K562 (cell line): ENCODE results near the gene C6orf47. TPM values are rescaled to one million over a fixed set of nuclear protein-coding genes. Genes with fewer than 3 reads are reported as not detected.

Experiments
- AFF4 ChIP-seq: sonication (generic); formaldehyde crosslinking; IDR thresholded peaks from 2 replicates; pipeline ENCODE4 v1.8.0; 2023; ENCODE audit warnings: mild to moderate bottlenecking, missing genetic modification reagents
- ARID3A ChIP-seq: IDR thresholded peaks from 2 replicates; pipeline ENCODE4 v1.6.1; 2012; ENCODE audit warnings: low read depth, low read length, improper control_type of control experiment, borderline replicate concordance
- ARID3B ChIP-seq: fragments of 250-450 bp; sonication (Bioruptor Pico); IDR thresholded peaks from 2 replicates; pipeline ENCODE4 v1.4.0; 2020; ENCODE audit warnings: borderline replicate concordance
- ARNT ChIP-seq, 2 experiments: fragments of 450-650 bp; IDR thresholded peaks; 2 replicates each; pipeline ENCODE4 v1.6.1; 2016; ENCODE audit warnings: mild to moderate bottlenecking in 1 of 2
- CSDE1 ChIP-seq, 2 experiments: fragments of 450-650 bp; IDR thresholded peaks; 2 replicates each; pipeline ENCODE4 v1.6.1; 2016; ENCODE audit warnings: mild to moderate bottlenecking in 1 of 2
- EHMT2 ChIP-seq: fragments of 450-650 bp; IDR thresholded peaks from 2 replicates; pipeline ENCODE4 v1.6.1; 2018; ENCODE audit warnings: antibody characterized with exemption
- HMG20B ChIP-seq: fragments of 250-450 bp; sonication (Bioruptor Pico); IDR thresholded peaks from 2 replicates; pipeline ENCODE4 v1.5.0; 2021; ENCODE audit warnings: mild to moderate bottlenecking
- KAT2B ChIP-seq: IDR thresholded peaks from one replicate; pipeline ENCODE4 v1.6.1; 2012; ENCODE audit warnings: low read depth, mild to moderate bottlenecking, control low read depth, inconsistent platforms, low read length, moderate library complexity
- PML ChIP-seq: IDR thresholded peaks from 2 replicates; pipeline ENCODE4 v1.6.1; 2012; ENCODE audit warnings: low read length, inconsistent platforms
- PRPF4 ChIP-seq: fragments of 200-400 bp; formaldehyde crosslinking; IDR thresholded peaks from one replicate; pipeline ENCODE4 v1.6.1; 2017; ENCODE audit warnings: low read length, low read depth, mild to moderate bottlenecking; ENCODE audit not compliant: insufficient read depth, poor library complexity, severe bottlenecking
- RB1 ChIP-seq: fragments of 450-650 bp; IDR thresholded peaks from 2 replicates; pipeline ENCODE4 v1.6.1; 2017; ENCODE audit warnings: low read depth, mild to moderate bottlenecking
- THAP12 ChIP-seq: fragments of 250-450 bp; sonication (Bioruptor Pico); IDR thresholded peaks from 2 replicates; pipeline ENCODE4 v1.9.0; 2021; ENCODE audit warnings: mild to moderate bottlenecking, inconsistent platforms
- TRIM28 ChIP-seq: fragments of 450-650 bp; IDR thresholded peaks from 2 replicates; pipeline ENCODE4 v1.6.1; 2017
- ZC3H8 ChIP-seq: fragments of 450-650 bp; IDR thresholded peaks from 2 replicates; pipeline ENCODE4 v1.6.1; 2017
- ZFP91 ChIP-seq: sonication (generic); formaldehyde crosslinking; IDR thresholded peaks from 2 replicates; pipeline ENCODE4 v1.8.0; 2022; ENCODE audit warnings: mild to moderate bottlenecking, missing genetic modification reagents
- ZNF124 ChIP-seq: sonication (generic); formaldehyde crosslinking; IDR thresholded peaks from 2 replicates; pipeline ENCODE4 v1.8.1; 2022; ENCODE audit warnings: missing genetic modification reagents
- ZNF239 ChIP-seq: fragments of 250-450 bp; sonication (Bioruptor Pico); IDR thresholded peaks from 2 replicates; pipeline ENCODE4 v1.4.0; 2020; ENCODE audit warnings: mild to moderate bottlenecking
- polyA plus RNA-seq, 8 experiments: library from polyadenylated mRNA; depleted of rRNA in 4 of 8; stranded (reverse) in 5 of 8; unstranded in 3 of 8; fragments of >200 nt; fragmentation: Nextera tagmentation in 2 of 8; fragmentation: Illumina TruSeq in 1 of 8; extraction: Ambion mirVana in 2 of 8; extraction: Trizol in 1 of 8; gene quantifications; 2 replicates each; pipeline versions ENCODE4 v1.2.1 to v1.2.3, GENCODE V29; 2011 to 2014; ENCODE audit warnings: inconsistent platforms in 1 of 8, missing spikeins in 1 of 8
- total RNA-seq, 7 experiments: library from RNA; depleted of rRNA in 6 of 7; stranded (reverse); fragments of >200 nt in 6 of 7; fragmentation: Illumina TruSeq in 2 of 7; extraction: Trizol in 2 of 7; gene quantifications; 2 replicates each; pipeline versions ENCODE4 v1.2.1 to v1.2.3, GENCODE V29; 2011 to 2021; ENCODE audit warnings: low replicate concordance in 1 of 7

Gene C6orf47
- total and polyA plus RNA-seq, 9 of the 15 experiments (the other 6 are each of a cell fraction or from before 2014, with no cell fraction given) = 0.14 to 43.8 (median 27.0) TPM

- TF ChIP-seq ZFP91 (CRISPR knock-in tag) = no peak
- no peak for TF ChIP-seq HMG20B (CRISPR knock-in tag)
- 0 out of 2 replicates have a peak, but pooled peaks have one; percentile 51 for TF ChIP-seq ARID3B (CRISPR knock-in tag)
- TF ChIP-seq ZC3H8 = no peak
- peak in 1 of 2 experiments; percentile 74; a peak in 2 of 4 replicates for TF ChIP-seq CSDE1 (IDR thresholded peaks at IDR 0.05)
- no peak for TF ChIP-seq AFF4 (CRISPR knock-in tag)
- TF ChIP-seq RB1 = peak; percentile 79; the same call in 1 of the 2 replicates
- no peak for TF ChIP-seq PRPF4
- TF ChIP-seq ZNF239 (CRISPR knock-in tag) = 0 out of 2 replicates have a peak, but pooled peaks have one; percentile 24
- peak in 1 of 2 experiments; percentile 58; a peak in 1 of 4 replicates for TF ChIP-seq ARNT (IDR thresholded peaks at IDR 0.05)
- no peak for TF ChIP-seq KAT2B
- peak; percentile 92 for TF ChIP-seq PML
- TF ChIP-seq EHMT2 = no peak
- no peak for TF ChIP-seq ZNF124 (CRISPR knock-in tag)
- peak; percentile 96 for TF ChIP-seq THAP12 (CRISPR knock-in tag)
- no peak; the same call in 1 of the 2 replicates for TF ChIP-seq TRIM28
- no peak for TF ChIP-seq ARID3A
Observed at GRCh38 chr6:31619805-31620585, 40.6 kb downstream of the C6orf47 start (continued).
